Breast epithelium (tissue), 3 donors: ENCODE results near the gene PPIG.

Experiments used
- POLR2A ChIP-seq: fragments of 450-650 bp; IDR thresholded peaks from one replicate; pipeline ENCODE4 v1.6.1; 2016; ENCODE audit warnings: antibody characterized with exemption, mild to moderate bottlenecking, moderate library complexity
- POLR2AphosphoS5 ChIP-seq, 3 donors: sonication (generic); formaldehyde crosslinking; IDR thresholded peaks; one replicate each; pipeline ENCODE4 v1.6.1; 2017; ENCODE audit warnings: antibody characterized with exemption in 3 of 3
- TF ChIP-seq, protein P1 (sequence below), 3 donors: fragments of 450-650 bp; IDR thresholded peaks; one replicate each; pipeline ENCODE4 v1.5.1; 2016 to 2017; ENCODE audit warnings: antibody characterized with exemption in 3 of 3, mild to moderate bottlenecking in 3 of 3, moderate library complexity in 3 of 3

DNA sequence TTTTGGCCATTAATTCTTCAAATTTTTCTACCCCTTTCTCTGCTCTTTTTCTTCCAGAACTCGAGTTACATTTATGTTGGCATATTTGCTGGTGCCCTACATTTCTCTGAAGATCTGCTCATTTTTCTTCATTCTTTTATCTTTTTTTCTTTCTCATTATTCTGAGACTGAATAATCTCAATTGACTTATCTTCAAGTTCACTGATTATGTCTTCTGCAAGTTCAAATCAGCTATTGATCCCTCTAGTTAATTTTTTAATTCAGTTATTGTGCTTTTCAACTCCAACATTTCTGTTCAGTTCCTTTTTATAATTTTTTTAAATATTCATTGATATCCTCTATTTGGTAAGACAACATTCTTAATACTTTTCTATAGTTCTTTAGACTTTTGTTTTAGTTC is 106.8 kb downstream of the PPIG start:
- no peak for TF ChIP-seq POLR2AphosphoS5 (IDR thresholded peaks at IDR 0.05)
- TF ChIP-seq, protein P1, sequence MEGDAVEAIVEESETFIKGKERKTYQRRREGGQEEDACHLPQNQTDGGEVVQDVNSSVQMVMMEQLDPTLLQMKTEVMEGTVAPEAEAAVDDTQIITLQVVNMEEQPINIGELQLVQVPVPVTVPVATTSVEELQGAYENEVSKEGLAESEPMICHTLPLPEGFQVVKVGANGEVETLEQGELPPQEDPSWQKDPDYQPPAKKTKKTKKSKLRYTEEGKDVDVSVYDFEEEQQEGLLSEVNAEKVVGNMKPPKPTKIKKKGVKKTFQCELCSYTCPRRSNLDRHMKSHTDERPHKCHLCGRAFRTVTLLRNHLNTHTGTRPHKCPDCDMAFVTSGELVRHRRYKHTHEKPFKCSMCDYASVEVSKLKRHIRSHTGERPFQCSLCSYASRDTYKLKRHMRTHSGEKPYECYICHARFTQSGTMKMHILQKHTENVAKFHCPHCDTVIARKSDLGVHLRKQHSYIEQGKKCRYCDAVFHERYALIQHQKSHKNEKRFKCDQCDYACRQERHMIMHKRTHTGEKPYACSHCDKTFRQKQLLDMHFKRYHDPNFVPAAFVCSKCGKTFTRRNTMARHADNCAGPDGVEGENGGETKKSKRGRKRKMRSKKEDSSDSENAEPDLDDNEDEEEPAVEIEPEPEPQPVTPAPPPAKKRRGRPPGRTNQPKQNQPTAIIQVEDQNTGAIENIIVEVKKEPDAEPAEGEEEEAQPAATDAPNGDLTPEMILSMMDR (IDR thresholded peaks at IDR 0.05) = no peak
- no peak for TF ChIP-seq POLR2A
